Lower leg skin (tissue), 4 donors: Measurements from ENCODE around the gene LRRC32. TPM values are rescaled to one million over a fixed set of nuclear protein-coding genes. Genes with fewer than 3 reads are reported as not detected.

Experiments
- DNase-seq, 2 donors: peaks; one replicate each; pipeline ENCODE4 v3.0.0-alpha.2; 2019; ENCODE audit warnings: low spot score in 2 of 2
- H3K4me3 ChIP-seq: fragments of 200-600 bp; sonication (generic); 2 replicates; pipeline ENCODE4 v1.5.1; 2017; ENCODE audit warnings: mild to moderate bottlenecking, low read depth; ENCODE audit not compliant: poor library complexity, severe bottlenecking
- POLR2A ChIP-seq, 2 donors: fragments of 450-650 bp; IDR thresholded peaks; one replicate each; pipeline ENCODE4 v1.6.1; 2016 to 2017; ENCODE audit warnings: antibody characterized with exemption in 2 of 2, mild to moderate bottlenecking in 1 of 2, moderate library complexity in 1 of 2
- WGBS, 2 donors: methylation state at CpG; one replicate each; pipeline ENCODE4 v1.1.5; 2018; 5-methylcytosine and 5-hydroxymethylcytosine counted together
- intact Hi-C: fragments of 100-400 bp; cut with DNase I; formaldehyde crosslinking; loops from one replicate; pipeline ENCODE4 v1.15.0; 2023; ENCODE audit warnings: low total_unique reads
- total RNA-seq, 4 donors: library from RNA; depleted of rRNA; stranded (reverse); fragments of >200 nt; gene quantifications; one replicate each; pipeline ENCODE4 v1.1.0, GENCODE V29; 2016
- TF ChIP-seq, protein P1 (sequence below), 3 donors: fragments of 450-650 bp; IDR thresholded peaks; one replicate each; pipeline ENCODE4 v1.5.1; 2016; ENCODE audit warnings: antibody characterized with exemption in 3 of 3, mild to moderate bottlenecking in 3 of 3, moderate library complexity in 2 of 3

The LRRC32 gene
- total RNA-seq, 4 donors from 2014 or later = 9.0 to 42.5 (median 18.7) TPM

DNA sequence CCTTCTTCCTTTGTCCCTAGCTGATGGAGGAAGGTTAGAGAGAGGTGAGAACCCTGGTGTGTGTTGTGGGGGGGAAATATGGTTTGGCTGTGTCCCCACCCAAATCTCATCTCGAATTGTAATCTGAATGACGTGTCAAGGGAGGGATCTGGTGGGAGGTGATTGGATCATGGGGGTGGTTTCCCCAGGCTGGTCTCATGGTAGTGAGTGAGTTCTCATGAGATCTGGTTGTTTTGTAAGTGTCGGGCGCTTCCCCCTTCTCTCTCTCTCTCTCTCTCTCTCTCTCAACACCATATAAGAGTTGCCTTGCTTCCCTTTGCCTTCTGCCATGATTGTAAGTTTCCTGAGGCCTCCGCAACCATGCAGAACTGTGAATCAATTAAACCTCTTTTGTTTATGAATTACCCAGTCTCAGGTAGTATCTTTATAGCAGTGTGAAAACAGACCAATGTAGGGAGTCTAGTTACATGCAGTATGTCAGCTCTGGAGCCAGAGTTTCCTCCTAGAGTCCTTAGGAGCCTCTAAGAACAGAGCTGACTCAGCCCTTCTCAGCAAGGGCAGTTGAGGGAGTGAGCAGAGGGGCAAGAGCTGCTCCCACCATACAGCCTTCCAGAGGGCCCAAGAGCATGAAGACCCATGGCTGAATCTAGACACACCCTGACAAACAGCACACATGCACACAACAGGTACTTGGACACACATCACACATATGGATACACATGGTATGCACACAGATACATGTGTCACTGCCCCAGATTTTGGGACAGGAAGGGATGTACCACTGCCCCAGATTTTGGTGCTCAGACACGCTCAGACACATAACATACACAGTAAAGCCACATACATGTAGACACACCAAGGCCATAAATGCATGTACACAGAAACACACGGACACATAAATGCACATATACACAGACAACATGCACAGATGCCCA lies 12.9 kb upstream of the LRRC32 start:
- intact Hi-C loops = no loop called here
- TF ChIP-seq, protein P1, sequence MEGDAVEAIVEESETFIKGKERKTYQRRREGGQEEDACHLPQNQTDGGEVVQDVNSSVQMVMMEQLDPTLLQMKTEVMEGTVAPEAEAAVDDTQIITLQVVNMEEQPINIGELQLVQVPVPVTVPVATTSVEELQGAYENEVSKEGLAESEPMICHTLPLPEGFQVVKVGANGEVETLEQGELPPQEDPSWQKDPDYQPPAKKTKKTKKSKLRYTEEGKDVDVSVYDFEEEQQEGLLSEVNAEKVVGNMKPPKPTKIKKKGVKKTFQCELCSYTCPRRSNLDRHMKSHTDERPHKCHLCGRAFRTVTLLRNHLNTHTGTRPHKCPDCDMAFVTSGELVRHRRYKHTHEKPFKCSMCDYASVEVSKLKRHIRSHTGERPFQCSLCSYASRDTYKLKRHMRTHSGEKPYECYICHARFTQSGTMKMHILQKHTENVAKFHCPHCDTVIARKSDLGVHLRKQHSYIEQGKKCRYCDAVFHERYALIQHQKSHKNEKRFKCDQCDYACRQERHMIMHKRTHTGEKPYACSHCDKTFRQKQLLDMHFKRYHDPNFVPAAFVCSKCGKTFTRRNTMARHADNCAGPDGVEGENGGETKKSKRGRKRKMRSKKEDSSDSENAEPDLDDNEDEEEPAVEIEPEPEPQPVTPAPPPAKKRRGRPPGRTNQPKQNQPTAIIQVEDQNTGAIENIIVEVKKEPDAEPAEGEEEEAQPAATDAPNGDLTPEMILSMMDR (IDR thresholded peaks at IDR 0.05) = no peak
- 88 to 92% methylated on average over 7 of the region's 7 CpGs for WGBS, 2 donors
- DNase-seq = no peak
- no peak overlapping the region for H3K4me3 ChIP-seq

DNA sequence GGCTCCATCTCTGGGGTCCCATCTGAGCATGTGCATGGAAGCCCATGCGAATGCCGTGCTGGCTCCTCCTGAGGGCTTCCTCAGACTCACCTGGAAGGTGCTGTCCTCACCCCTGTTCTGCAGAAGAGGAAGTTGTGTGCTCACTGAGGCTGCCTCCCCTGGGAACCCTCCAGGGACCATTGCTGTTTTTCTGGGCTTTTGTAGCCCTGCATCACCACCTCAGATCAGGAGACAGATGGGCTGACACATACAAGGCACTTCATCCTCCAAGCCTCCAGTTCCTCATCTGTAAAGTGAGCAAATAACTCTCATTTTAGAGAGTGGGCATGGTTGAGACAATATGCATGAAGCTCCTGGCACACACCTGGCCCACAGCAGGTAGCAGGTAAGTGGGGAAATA lies 12.1 kb upstream of the LRRC32 start:
- intact Hi-C loops = no loop called here
- WGBS, 2 donors = 83 to 93% methylated on average over 2 of the region's 2 CpGs
- no peak for DNase-seq
- TF ChIP-seq, protein P1 (IDR thresholded peaks at IDR 0.05) = no peak
- no peak for TF ChIP-seq POLR2A (IDR thresholded peaks at IDR 0.05)
- H3K4me3 ChIP-seq = no peak overlapping the region

DNA sequence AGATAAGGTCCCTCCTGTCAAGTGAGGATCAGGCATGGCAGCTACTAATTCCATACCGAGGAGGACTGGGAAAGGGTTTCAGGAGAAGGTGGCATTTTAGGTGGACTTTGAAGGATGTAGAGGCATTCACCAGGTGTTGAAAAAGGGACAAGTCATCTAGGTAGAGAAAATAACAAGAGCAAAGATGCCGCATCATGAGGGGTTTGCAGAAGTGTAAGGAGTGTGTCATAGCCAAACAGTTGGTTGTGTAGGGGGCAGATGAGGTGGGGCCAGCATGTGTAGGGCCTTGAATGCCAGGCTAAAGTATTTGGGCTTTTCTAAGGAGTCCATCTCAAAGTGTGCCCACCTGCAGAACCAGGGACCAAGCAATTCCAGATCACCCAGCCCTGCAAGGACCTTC lies 11.6 kb upstream of the LRRC32 start:
- intact Hi-C loops = no loop called here
- TF ChIP-seq, protein P1 (IDR thresholded peaks at IDR 0.05) = no peak
- no peak for TF ChIP-seq POLR2A (IDR thresholded peaks at IDR 0.05)
- 91 to 97% methylated on average over 2 of the region's 2 CpGs for WGBS, 2 donors
- H3K4me3 ChIP-seq = no peak overlapping the region
- DNase-seq = no peak

DNA sequence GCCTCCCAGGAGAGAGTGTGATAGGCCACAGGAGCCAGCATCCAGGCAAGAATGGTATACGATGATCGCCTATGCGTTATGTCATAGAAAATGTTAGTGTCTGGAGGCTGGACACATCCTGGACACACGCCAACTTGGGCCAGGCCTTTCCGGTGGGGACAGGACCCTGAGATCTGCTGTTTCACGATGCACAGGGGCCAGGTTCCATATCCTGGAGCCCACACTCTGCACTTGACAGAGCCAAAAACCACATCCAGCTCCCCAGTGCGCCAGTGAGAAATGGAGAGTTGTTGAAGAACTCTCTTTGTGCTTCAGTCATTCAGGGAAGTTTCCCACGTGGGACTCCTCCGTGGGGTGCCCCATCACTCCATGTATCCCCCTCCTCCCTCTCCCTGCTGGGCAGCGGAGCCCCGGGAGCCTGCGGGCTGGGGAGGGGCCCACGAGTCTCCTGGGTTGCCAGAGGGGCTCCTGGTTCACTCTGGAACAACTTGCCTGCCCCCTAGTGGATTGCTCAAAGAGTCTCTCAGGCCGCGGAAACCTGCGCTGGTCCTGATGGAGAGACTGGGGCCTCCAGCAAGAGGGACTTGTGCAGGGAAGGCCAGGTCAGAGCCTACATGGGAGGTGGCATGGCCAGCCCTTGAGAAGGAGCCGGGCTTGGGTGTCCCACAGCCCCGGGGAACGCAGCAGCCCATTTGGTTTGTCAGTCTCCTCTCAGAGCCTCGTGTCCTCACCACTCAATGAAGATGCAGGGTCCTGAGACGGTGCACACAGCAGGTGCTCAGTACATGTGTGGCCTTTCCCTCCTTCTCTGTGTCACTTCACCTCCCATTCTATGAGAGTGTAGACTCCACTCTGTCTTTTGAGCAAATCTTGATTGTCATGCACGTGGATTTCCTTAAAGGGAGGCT lies 10.2 kb upstream of the LRRC32 start:
- WGBS, 2 donors = 35 to 37% methylated on average over 20 to 22 of the region's 22 CpGs
- DNase-seq = peak in 1 of 2 donors; percentile 49
- intact Hi-C loops = no loop called here
- TF ChIP-seq POLR2A (IDR thresholded peaks at IDR 0.05) = no peak
- TF ChIP-seq, protein P1 (IDR thresholded peaks at IDR 0.05) = no peak
- H3K4me3 ChIP-seq = no peak overlapping the region

DNA sequence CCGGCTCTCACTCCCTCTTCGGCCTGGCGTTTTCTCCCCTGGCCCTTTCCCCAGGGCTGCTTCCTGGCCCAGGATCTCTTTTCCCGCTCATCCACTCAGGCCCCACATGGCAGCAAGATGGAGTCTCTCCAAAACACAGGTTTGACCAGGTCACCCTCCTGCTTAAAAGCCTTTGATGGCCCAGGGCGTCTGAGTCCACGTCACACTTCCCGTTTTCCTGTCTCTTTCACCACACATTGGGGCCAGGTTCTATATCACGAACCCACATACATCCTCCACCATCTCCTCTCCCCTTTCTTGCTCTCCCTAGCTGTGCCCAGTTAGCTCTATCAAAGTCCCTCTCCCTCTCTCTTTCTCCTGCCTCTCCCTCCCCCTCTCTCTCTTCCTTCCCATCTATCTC lies 7.8 kb upstream of the LRRC32 start:
- intact Hi-C loops = no loop called here
- no peak for TF ChIP-seq POLR2A (IDR thresholded peaks at IDR 0.05)
- TF ChIP-seq, protein P1 (IDR thresholded peaks at IDR 0.05) = no peak
- 87% methylated on average over 8 of the region's 8 CpGs for whole genome bisulfite sequencing, 2 donors
- DNase-seq = no peak
- H3K4me3 ChIP-seq = no peak overlapping the region
